GM12891 (cell line): ENCODE data around the gene HEXB.

Experiments used
- DNase-seq: peaks from one replicate; pipeline ENCODE4 v3.0.0; 2011; ENCODE audit warnings: low spot score; ENCODE audit not compliant: insufficient read length
- FAIRE-seq: peaks from 2 replicates; lab custom pipeline; 2011; peaks lifted over from hg19 to GRCh38; lab: Jason Lieb, UNC
- PAX5 ChIP-seq: IDR thresholded peaks from 2 replicates; pipeline ENCODE4 v1.6.1; 2011; ENCODE audit warnings: low read length, moderate library complexity, mild to moderate bottlenecking; ENCODE audit not compliant: insufficient read depth, severe bottlenecking
- POLR2A ChIP-seq: IDR thresholded peaks from 2 replicates; pipeline ENCODE4 v1.6.1; 2011; ENCODE audit warnings: low read depth, low read length, control low read depth
- POLR2AphosphoS5 ChIP-seq: IDR thresholded peaks from 2 replicates; pipeline ENCODE4 v1.6.1; 2011; ENCODE audit warnings: low read depth, low read length, control low read depth
- POU2F2 ChIP-seq: IDR thresholded peaks from 2 replicates; pipeline ENCODE4 v1.6.1; 2011; ENCODE audit warnings: low read depth, mild to moderate bottlenecking, control low read depth, low read length, moderate library complexity
- SPI1 ChIP-seq: IDR thresholded peaks from 2 replicates; pipeline ENCODE4 v1.6.1; 2011; ENCODE audit warnings: low read depth, low read length, control low read depth
- TAF1 ChIP-seq: IDR thresholded peaks from 2 replicates; pipeline ENCODE4 v1.6.1; 2011; ENCODE audit warnings: low read depth, low read length, control low read depth

The HEXB gene

GRCh38 chr5:74766418-74766848 lies 81.4 kb downstream of the HEXB start:
- peak; percentile 64 for FAIRE-seq
- DNase-seq: peak; percentile 39

GRCh38 chr5:74766849-74767578 lies 82.0 kb downstream of the HEXB start, which contains the start of the genes GFM2 and NSA2:
GFM2 (minus strand) TSS chr5:74767117; CDS start chr5:74763742, 3,375 bp downstream.
NSA2 (plus strand) TSS chr5:74767249; CDS start chr5:74767361, 112 bp downstream.
- peak; percentile 93 for FAIRE-seq
- TF ChIP-seq POU2F2: peak; percentile 86
- TF ChIP-seq SPI1: 0 out of 2 replicates have a peak, but pooled peaks have one; percentile 29
- TF ChIP-seq TAF1: peak; percentile 81
- peak; percentile 92 for TF ChIP-seq POLR2AphosphoS5
- no peak for TF ChIP-seq PAX5
- peak; percentile 81 for TF ChIP-seq POLR2A

More at GRCh38 chr5:74766418-74766848, 81.4 kb downstream of the HEXB start:
- TF ChIP-seq POLR2A: no peak
- no peak for TF ChIP-seq POLR2AphosphoS5
- TF ChIP-seq SPI1: no peak
- TF ChIP-seq TAF1: no peak
- TF ChIP-seq PAX5: no peak
- no peak for TF ChIP-seq POU2F2

GRCh38 chr5:74767579-74767913 lies 82.5 kb downstream of the HEXB start:
- no peak for TF ChIP-seq POLR2AphosphoS5
- TF ChIP-seq POLR2A: no peak
- TF ChIP-seq TAF1: no peak
- TF ChIP-seq POU2F2: no peak
- no peak for TF ChIP-seq PAX5
- TF ChIP-seq SPI1: no peak
- no peak for DNase-seq

More at GRCh38 chr5:74766849-74767578, 82.0 kb downstream of the HEXB start, which contains the start of the genes GFM2 and NSA2:
- DNase-seq: peak; percentile 37

More at GRCh38 chr5:74767579-74767913, 82.5 kb downstream of the HEXB start:
- FAIRE-seq: no peak
